Measurements from ENCODE around the gene LRP6. TPM values are rescaled to one million over a fixed set of nuclear protein-coding genes. Genes with fewer than 3 reads are reported as not detected.

LRP6 gene
- total and polyA plus RNA-seq, 3 donors from 2014 or later: 11.5 to 42.6 (median 39.3) TPM

DNA sequence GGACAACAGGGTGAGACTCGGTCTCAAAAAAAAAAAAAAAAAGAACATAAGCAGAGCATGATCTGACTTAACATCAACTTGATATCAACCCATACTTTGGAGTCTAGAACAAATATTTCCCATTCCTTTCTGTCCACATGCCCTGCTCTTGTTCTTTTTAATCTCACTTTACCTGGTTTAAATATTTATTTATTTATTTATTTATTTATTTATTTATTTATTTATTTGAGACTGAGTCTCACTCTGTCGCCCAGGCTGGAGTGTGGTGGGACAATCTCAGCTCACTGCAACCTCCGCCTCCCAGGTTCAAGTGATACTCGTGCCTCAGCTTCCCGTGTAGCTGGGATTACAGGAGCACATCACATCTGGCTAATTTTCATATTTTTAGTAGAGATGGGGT, 19.6 kb upstream of the LRP6 start:
- intact Hi-C loops (cut with DNase I; ENCODE audit: low total_unique reads): no loop called here
- Histone ChIP-seq H3K27me3 (no peaks in the 10 kb centered on the region), H3K27ac (no peak overlapping the region), H3K9me3 (no peaks in the 10 kb centered on the region), H3K4me1 (peaks cover 13% of the 10 kb centered on the region), H3K4me3 (no peak overlapping the region), H3K36me3 (ENCODE audit: low read depth, missing control alignments) (no peaks in the 10 kb centered on the region)
- 92 to 96% methylated on average over 5 of the region's 5 CpGs for WGBS, 2 donors
- no peak for DNase-seq
- TF ChIP-seq POLR2A (IDR thresholded peaks at IDR 0.05) (no peak), CTCF (IDR thresholded peaks at IDR 0.05) (no peak)

DNA sequence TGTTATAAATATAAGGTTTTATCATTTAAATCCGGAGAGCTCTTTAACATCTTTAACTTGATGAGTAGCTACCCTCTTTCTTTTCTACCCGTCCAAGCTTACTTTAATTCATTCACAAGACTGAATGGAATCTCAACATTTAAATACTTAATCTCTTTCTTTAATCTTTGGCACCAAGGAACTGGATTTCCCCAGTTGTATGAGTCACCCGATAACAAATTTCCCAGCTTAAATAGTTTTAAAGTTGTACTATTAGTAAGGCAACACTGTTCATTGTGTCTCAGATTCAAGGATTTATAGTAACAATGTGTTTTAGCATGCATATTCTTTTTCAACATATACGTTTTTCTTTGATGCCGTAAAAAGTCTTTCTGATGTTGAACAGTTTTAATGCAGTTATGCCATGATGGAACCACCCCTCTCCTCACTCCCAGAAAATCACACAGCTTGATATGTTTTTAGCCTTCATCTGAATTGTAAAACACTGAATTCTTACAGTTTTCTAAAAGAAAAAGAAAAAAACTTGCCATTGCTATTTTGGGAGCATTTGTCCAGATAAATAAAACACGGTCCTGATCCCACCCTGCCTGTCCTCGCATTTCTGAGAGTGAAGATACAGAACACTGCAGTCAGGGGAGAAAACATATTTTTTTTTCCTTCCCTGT, 16.0 kb upstream of the LRP6 start:
- Histone ChIP-seq H3K4me1 (peaks cover 13% of the 10 kb centered on the region), H3K4me3 (no peak overlapping the region), H3K27ac (peak overlapping the region in 1 of 2 donors; percentile 55), H3K9me3 (no peaks in the 10 kb centered on the region), H3K27me3 (no peaks in the 10 kb centered on the region), H3K36me3 (ENCODE audit: low read depth, missing control alignments) (no peaks in the 10 kb centered on the region)
- TF ChIP-seq CTCF (IDR thresholded peaks at IDR 0.05): no peak
- TF ChIP-seq POLR2A (IDR thresholded peaks at IDR 0.05): no peak
- intact Hi-C loops (cut with DNase I; ENCODE audit: low total_unique reads): no loop called here
- no peak for DNase-seq
- WGBS, 2 donors: 27 to 37% methylated on average over 7 of the region's 7 CpGs

- intact Hi-C loops (cut with DNase I; ENCODE audit: low total_unique reads): no loop called here
- peaks cover 13% of the 10 kb centered on the region for H3K4me1 ChIP-seq
- H3K9me3 ChIP-seq: no peaks in the 10 kb centered on the region
- 25 to 38% methylated on average over 3 of the region's 3 CpGs for WGBS, 2 donors
- no peaks in the 10 kb centered on the region for H3K27me3 ChIP-seq
- H3K4me3 ChIP-seq: no peak overlapping the region
- TF ChIP-seq POLR2A (IDR thresholded peaks at IDR 0.05): no peak
- no peak for TF ChIP-seq CTCF (IDR thresholded peaks at IDR 0.05)
- H3K36me3 ChIP-seq (ENCODE audit: low read depth, missing control alignments): no peaks in the 10 kb centered on the region
- no peak for DNase-seq
- H3K27ac ChIP-seq: peak overlapping the region in 1 of 2 donors; percentile 55
Measured at GRCh38 chr12:12282202-12282601, 15.4 kb upstream of the LRP6 start.

GRCh38 chr12:12281134-12281533, 14.3 kb upstream of the LRP6 start:
- H3K36me3 ChIP-seq (ENCODE audit: low read depth, missing control alignments): no peaks in the 10 kb centered on the region
- no peak overlapping the region for H3K4me3 ChIP-seq
- TF ChIP-seq POLR2A (IDR thresholded peaks at IDR 0.05) (no peak), CTCF (IDR thresholded peaks at IDR 0.05) (no peak)
- H3K27ac ChIP-seq: no peak overlapping the region
- H3K9me3 ChIP-seq: no peaks in the 10 kb centered on the region
- no peaks in the 10 kb centered on the region for H3K27me3 ChIP-seq
- WGBS, 2 donors: 92 to 100% methylated on average over 1 of the region's 1 CpG
- intact Hi-C loops (cut with DNase I; ENCODE audit: low total_unique reads): no loop called here
- DNase-seq: no peak
- H3K4me1 ChIP-seq: peaks cover 13% of the 10 kb centered on the region

- WGBS, 2 donors: 83 to 87% methylated on average over 4 of the region's 4 CpGs
Measured at GRCh38 chr12:12278899-12279298, 12.1 kb upstream of the LRP6 start.

More at GRCh38 chr12:12278899-12279298, 12.1 kb upstream of the LRP6 start:
- TF ChIP-seq POLR2A (IDR thresholded peaks at IDR 0.05) (no peak), CTCF (IDR thresholded peaks at IDR 0.05) (no peak)
- no peaks in the 10 kb centered on the region for H3K36me3 ChIP-seq (ENCODE audit: low read depth, missing control alignments)
- no peak overlapping the region for H3K4me3 ChIP-seq
- no peaks in the 10 kb centered on the region for H3K27me3 ChIP-seq
- H3K27ac ChIP-seq: no peak overlapping the region
- H3K4me1 ChIP-seq: peaks cover 13% of the 10 kb centered on the region
- intact Hi-C loops (cut with DNase I; ENCODE audit: low total_unique reads): no loop called here
- no peak for DNase-seq
- H3K9me3 ChIP-seq: no peaks in the 10 kb centered on the region
